Neural crest cell (in vitro differentiated cells): ENCODE data around the gene SNAP25. TPM values are rescaled to one million over a fixed set of nuclear protein-coding genes. Genes with fewer than 3 reads are reported as not detected.

ENCODE experiments used
- DNase-seq: peaks from one replicate; pipeline ENCODE4 v3.0.0; 2021; ENCODE audit warnings: low read depth, mixed read lengths, low spot score
- H3K27ac Mint-ChIP-seq: one replicate; pipeline ENCODE4 v1.8.0; 2021; ENCODE audit warnings: mild to moderate bottlenecking, mixed read lengths; ENCODE audit not compliant: unreplicated experiment
- H3K27me3 Mint-ChIP-seq: 2 replicates; pipeline ENCODE4 v1.8.0; 2021; ENCODE audit warnings: low read depth, mild to moderate bottlenecking, mixed read lengths
- H3K36me3 Mint-ChIP-seq: 2 replicates; pipeline ENCODE4 v1.8.0; 2021; ENCODE audit warnings: low read depth, mild to moderate bottlenecking, mixed read lengths
- H3K4me1 Mint-ChIP-seq: 2 replicates; pipeline ENCODE4 v1.8.0; 2021; ENCODE audit warnings: mixed read lengths
- H3K4me3 Mint-ChIP-seq: one replicate; pipeline ENCODE4 v1.8.0; 2021; ENCODE audit warnings: mild to moderate bottlenecking, mixed read lengths
- H3K9me3 Mint-ChIP-seq: 2 replicates; pipeline ENCODE4 v1.8.0; 2021; ENCODE audit warnings: mixed read lengths
- CTCF ChIP-seq: fragments of 200-600 bp; sonication (generic); conservative IDR thresholded peaks from 2 replicates; pipeline ENCODE4 v1.5.0; 2021; ENCODE audit warnings: antibody characterized with exemption, mild to moderate bottlenecking
- total RNA-seq: library from RNA; stranded (reverse); gene quantifications from 2 replicates; pipeline ENCODE4 v1.2.1, GENCODE V29; 2021

SNAP25 gene
- total RNA-seq, 1 donor from 2014 or later, result 9.2 TPM

GRCh38 chr20:10228330-10228729 lies 9.7 kb downstream of the SNAP25 start:
- H3K27ac Mint-ChIP-seq, result no peak overlapping the region
- no peak for DNase-seq
- H3K4me3 Mint-ChIP-seq, result no peak overlapping the region
- no peaks in the 10 kb centered on the region for H3K27me3 Mint-ChIP-seq
- no peaks in the 10 kb centered on the region for H3K9me3 Mint-ChIP-seq
- TF ChIP-seq CTCF, result no peak
- peaks cover 4% of the 10 kb centered on the region for H3K4me1 Mint-ChIP-seq
- peaks cover 2% of the 10 kb centered on the region for H3K36me3 Mint-ChIP-seq

- no peak for TF ChIP-seq CTCF
- no peaks in the 10 kb centered on the region for H3K9me3 Mint-ChIP-seq
- no peak for DNase-seq
- peaks cover 2% of the 10 kb centered on the region for H3K36me3 Mint-ChIP-seq
- H3K4me1 Mint-ChIP-seq, result no peaks in the 10 kb centered on the region
- H3K4me3 Mint-ChIP-seq, result no peak overlapping the region
- no peak overlapping the region for H3K27ac Mint-ChIP-seq
- no peaks in the 10 kb centered on the region for H3K27me3 Mint-ChIP-seq
Observed at GRCh38 chr20:10231290-10231689, 12.7 kb downstream of the SNAP25 start.

GRCh38 chr20:10236540-10237533 lies 18.2 kb downstream of the SNAP25 start:
- no peak for DNase-seq
- Mint-ChIP-seq H3K4me3 (no peak overlapping the region), H3K36me3 (peaks cover 2% of the 10 kb centered on the region), H3K4me1 (no peaks in the 10 kb centered on the region), H3K27me3 (no peaks in the 10 kb centered on the region), H3K9me3 (no peaks in the 10 kb centered on the region), H3K27ac (no peak overlapping the region)
- no peak for TF ChIP-seq CTCF

GRCh38 chr20:10239954-10240353 lies 21.3 kb downstream of the SNAP25 start:
- DNase-seq, result no peak
- Mint-ChIP-seq H3K9me3 (no peaks in the 10 kb centered on the region), H3K27me3 (no peaks in the 10 kb centered on the region), H3K4me3 (no peak overlapping the region), H3K27ac (no peak overlapping the region), H3K4me1 (no peaks in the 10 kb centered on the region), H3K36me3 (no peaks in the 10 kb centered on the region)
- TF ChIP-seq CTCF, result no peak

GRCh38 chr20:10240655-10241054 lies 22.0 kb downstream of the SNAP25 start:
- Mint-ChIP-seq H3K27me3 (no peaks in the 10 kb centered on the region), H3K27ac (no peak overlapping the region), H3K9me3 (no peaks in the 10 kb centered on the region), H3K36me3 (no peaks in the 10 kb centered on the region), H3K4me3 (no peak overlapping the region), H3K4me1 (no peaks in the 10 kb centered on the region)
- TF ChIP-seq CTCF, result no peak
- DNase-seq, result no peak
